Endothelial cell of umbilical vein (primary cell): ENCODE measurements around the gene KLHL5.

Source experiments
- CTCF ChIP-seq, 2 donors: IDR thresholded peaks; 1 replicate in 1 of 2; 2 replicates in 1 of 2; pipeline ENCODE4 v1.5.1; 2011; ENCODE audit warnings: low read length in 2 of 2, mild to moderate bottlenecking in 2 of 2, moderate library complexity in 2 of 2, control low read depth in 1 of 2, inconsistent platforms in 1 of 2, low read depth in 1 of 2; ENCODE audit not compliant: insufficient read depth in 1 of 2; ENCODE audit errors: extremely low read depth in 1 of 2
- JUN ChIP-seq: IDR thresholded peaks from 2 replicates; pipeline ENCODE4 v1.6.1; 2011; ENCODE audit warnings: borderline replicate concordance, low read depth; ENCODE audit not compliant: insufficient read length, insufficient read depth
- MYC ChIP-seq: IDR thresholded peaks from one replicate; pipeline ENCODE4 v1.6.1; 2011; ENCODE audit warnings: mild to moderate bottlenecking, low read depth, low read length
- POLR2A ChIP-seq: IDR thresholded peaks from 2 replicates; pipeline ENCODE4 v1.6.1; 2012; ENCODE audit warnings: low read depth, mild to moderate bottlenecking, control low read depth, low read length
- POLR2AphosphoS5 ChIP-seq: IDR thresholded peaks from 2 replicates; pipeline ENCODE4 v1.6.1; 2012; ENCODE audit warnings: low read depth, mild to moderate bottlenecking, control low read depth, low read length, moderate library complexity; ENCODE audit not compliant: insufficient read depth

- TF ChIP-seq POLR2A (no peak), POLR2AphosphoS5 (no peak), CTCF (IDR thresholded peaks at IDR 0.05; ENCODE audit: extremely low read depth in 1 of 2, insufficient read depth in 1 of 2, low read depth in 1 of 2, low read length in 2 of 2) (no peak), MYC (no peak), JUN (no peak)
These were observed 25.9 kb upstream of the KLHL5 start for GRCh38 chr4:39036172-39036571.
